ENCODE results near the gene GSDMA.
"Not testable (repeated sequence)": the region's sequence is repeated elsewhere in the genome, so short reads cannot be mapped to it uniquely, and the experiment has no call there.

The GSDMA gene

GRCh38 chr17:39999067-39999466 lies 36.3 kb downstream of the GSDMA start:
- DNase-seq = no peak

GRCh38 chr17:40000161-40000560 lies 37.4 kb downstream of the GSDMA start:
- no peak for DNase-seq

DNA sequence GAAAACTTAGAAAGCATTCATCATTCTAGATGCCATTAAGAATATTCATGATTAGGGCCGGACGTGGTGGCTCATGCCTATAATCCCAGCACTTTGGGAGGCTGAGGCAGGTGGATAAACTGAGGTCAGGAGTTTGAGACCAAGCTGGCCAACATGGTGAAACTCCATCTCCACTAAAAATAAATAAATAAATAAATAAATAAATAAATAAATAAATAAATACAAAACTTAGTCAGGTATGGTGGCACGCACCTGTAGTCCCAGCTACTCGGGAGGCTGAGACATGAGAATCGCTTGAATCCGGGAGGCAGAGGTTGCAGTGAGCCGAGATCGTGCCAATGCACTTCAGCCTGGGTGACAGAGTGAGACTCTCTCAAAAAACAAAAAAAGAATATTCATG lies 38.5 kb downstream of the GSDMA start:
- DNase-seq = not testable (repeated sequence)

- DNase-seq = no peak
These were observed 41.3 kb downstream of the GSDMA start for GRCh38 chr17:40004072-40004471.

DNA sequence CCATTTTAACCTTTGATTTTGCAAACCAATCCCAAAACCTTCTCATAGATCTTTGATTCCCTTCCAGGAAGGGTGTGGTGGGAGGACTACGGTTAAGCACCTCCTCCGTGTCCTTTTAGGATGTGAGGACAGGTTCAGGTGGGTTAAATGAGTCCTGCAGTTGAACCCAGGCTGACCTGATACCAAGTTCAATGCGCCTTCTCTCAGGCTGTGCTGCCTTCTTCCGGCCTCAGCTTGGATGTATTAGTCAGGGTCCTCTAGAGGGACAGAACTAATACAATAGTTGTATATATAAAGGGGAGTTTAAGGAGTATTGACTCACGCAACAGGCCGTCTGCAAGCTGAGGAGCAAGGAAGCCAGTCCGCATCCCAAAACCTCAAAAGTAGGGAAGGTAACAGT lies 41.9 kb downstream of the GSDMA start:
- no peak for DNase-seq

GRCh38 chr17:40005520-40005919 lies 42.7 kb downstream of the GSDMA start:
- no peak for DNase-seq

DNA sequence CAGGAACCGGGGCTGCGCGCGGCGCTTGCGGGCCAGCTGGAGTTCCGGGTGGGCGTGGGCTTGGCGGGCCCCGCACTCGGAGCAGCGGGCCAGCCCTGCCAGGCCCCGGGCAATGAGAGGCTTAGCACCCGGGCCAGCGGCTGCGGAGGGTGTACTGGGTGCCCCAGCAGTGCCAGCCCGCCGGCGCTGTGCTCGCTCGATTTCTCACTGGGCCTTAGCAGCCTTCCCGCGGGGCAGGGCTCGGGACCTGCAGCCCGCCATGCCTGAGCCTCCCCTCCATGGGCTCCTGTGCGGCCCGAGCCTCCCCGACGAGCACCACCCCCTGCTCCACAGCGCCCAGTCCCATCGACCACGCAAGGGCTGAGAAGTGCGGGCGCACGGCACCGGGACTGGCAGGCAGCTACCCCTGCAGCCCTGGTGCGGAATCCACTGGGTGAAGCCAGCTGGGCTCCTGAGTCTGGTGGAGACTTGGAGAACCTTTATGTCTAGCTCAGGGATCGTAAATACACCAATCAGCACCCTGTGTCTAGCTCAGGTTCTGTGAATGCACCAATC lies 48.2 kb downstream of the GSDMA start:
- not testable (repeated sequence) for DNase-seq

DNA sequence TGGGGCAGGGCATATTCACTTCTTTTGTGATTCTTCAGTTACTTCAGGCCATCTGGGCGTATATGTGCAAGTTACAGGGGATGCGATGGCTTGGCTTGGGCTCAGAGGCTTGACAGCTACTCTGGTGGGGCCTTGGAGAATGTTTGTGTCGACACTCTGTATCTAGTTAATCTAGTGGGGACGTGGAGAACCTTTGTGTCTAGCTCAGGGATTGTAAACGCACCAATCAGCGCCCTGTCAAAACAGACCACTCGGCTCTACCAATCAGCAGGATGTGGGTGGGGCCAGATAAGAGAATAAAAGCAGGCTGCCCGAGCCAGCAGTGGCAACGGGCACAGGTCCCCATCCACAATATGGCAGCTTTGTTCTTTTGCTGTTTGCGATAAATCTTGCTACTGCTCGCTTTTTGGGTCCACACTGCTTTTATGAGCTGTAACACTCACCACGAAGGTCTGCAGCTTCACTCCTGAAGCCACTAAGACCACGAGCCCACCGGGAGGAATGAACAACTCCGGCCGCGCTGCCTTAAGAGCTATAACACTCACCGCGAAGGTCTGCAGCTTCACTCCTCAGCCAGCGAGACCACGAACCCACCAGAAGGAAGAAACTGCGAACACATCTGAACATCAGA lies 49.3 kb downstream of the GSDMA start:
- not testable (repeated sequence) for DNase-seq

GRCh38 chr17:40014375-40014980 lies 51.7 kb downstream of the GSDMA start:
- peak in 1 of 2 experiments; percentile 10 for DNase-seq

- DNase-seq = peak; percentile 50 to 75
These were observed 52.5 kb downstream of the GSDMA start, which contains the start of gene CSF3 for GRCh38 chr17:40015005-40015997. Gene CSF3, plus strand, starts transcription at chr17:40015440. Its CDS starts 35 bp downstream, at chr17:40015475.

- no peak for DNase-seq
These were observed 53.5 kb downstream of the GSDMA start for GRCh38 chr17:40015998-40016985.

DNA sequence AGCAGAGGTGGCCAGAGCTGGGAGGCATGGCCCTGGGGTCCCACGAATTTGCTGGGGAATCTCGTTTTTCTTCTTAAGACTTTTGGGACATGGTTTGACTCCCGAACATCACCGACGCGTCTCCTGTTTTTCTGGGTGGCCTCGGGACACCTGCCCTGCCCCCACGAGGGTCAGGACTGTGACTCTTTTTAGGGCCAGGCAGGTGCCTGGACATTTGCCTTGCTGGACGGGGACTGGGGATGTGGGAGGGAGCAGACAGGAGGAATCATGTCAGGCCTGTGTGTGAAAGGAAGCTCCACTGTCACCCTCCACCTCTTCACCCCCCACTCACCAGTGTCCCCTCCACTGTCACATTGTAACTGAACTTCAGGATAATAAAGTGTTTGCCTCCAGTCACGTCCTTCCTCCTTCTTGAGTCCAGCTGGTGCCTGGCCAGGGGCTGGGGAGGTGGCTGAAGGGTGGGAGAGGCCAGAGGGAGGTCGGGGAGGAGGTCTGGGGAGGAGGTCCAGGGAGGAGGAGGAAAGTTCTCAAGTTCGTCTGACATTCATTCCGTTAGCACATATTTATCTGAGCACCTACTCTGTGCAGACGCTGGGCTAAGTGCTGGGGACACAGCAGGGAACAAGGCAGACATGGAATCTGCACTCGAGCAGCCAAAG lies 54.7 kb downstream of the GSDMA start:
- DNase-seq = no peak

DNA sequence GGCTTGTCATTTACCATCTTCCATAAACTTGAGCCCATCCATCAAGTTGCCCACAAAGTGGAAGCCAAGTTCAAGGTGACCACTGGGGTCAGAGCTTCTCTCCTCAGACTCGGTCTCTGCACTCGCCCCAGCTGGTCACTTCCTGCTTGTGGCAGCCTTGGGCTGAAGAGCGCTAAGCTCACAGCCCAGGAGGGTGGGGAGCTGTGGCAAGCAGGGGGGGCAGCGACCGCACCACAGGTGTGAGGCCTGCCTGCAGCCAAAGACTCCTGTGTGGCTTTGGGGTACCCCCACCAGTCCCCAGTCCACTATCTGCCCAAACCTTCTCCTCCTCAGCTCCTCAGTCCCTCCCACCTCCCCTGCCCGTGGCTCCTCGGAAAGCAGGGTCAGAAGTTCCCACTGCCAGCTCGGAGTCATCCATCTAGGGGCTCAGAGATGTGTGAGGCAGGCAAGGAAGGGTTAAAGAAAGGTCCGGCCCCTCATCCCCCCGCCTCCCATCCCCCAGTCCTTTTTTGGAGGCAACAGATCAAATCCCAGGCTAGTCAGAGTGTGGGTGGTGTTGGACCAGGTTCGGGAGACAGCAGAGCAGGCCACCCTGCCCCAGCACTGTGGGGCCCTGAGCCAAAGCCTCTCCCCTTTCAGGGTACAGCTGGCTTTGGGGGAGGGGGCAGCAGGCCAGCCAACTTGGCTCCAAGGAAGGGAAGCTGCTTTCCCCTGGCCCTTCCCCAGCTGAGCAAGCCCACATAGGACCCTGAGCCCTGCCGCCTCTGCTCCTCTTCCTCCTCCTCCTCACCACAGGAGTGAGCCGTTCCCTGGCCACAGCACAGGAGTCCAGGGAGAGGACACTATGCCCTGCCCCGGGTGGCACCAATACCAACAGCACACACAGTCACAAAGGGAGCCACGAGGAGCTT lies 55.7 kb downstream of the GSDMA start:
- DNase-seq = no peak

DNA sequence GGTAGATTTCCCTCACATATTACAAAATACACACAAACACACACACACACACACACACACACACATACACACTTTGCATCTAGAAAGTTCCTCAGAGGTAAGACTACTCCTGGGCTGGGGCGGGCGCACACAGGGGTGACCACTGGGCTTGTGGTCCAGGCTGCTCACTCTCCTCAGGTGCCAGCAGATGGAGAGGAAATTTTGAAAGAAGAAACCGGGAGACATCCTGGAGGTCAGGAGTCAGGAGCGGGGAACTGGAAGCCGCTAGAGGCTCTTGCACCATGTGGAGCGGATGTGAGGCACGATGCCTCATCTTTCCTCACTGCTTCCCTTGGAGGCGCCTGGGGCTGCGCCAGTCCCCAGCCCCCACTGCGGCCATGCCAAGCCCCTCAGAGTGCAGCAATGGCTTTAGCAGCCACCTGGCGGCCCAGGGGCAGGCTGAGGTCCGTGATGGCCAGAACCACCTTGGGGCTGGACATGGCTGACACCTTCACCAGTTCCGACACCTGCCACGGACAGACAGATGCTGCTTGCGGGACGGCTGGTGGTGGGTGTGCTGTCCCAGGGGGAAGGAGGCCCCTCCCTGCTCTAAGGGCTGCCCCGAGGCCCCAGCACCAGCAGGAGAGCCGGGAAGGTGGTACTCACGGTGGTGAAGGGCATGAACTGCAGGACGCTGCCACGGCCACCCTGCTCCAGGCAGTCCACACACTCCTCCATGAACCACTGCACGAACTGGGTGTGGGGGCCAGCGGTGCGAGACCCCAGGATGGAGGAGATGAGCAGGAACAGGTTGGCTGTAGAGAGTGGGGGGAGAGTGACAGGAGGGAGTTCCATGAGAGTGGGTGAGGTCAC lies 56.6 kb downstream of the GSDMA start:
- DNase-seq = no peak

GRCh38 chr17:40020146-40020545 lies 57.3 kb downstream of the GSDMA start:
- DNase-seq = no peak

- DNase-seq = no peak
These were observed 58.7 kb downstream of the GSDMA start for GRCh38 chr17:40021451-40021971.

DNA sequence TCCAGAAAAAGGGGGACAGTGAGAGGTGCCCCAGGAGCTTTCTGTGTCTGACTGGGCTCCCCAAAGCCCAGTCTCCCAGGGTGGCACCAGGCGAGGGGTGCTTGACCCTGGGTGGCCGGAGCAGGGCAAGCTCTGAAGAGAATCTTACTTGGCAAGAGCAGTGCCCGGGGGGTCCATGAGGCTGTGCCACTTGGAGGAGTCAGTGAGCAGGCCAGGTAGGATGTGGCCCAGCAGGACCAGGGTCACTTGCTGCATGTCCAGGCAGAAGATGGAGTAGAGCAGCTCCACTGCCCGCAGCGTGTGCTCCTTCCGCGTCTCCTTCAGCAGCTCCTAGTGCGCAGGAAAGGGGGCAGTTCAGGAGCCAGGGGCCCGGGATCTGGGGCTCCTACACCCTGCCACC lies 59.7 kb downstream of the GSDMA start:
- no peak for DNase-seq

GRCh38 chr17:40022961-40023541 lies 60.2 kb downstream of the GSDMA start:
- DNase-seq = no peak

Data from SHP77 (cell line).